GM23338 (cell line): ENCODE measurements around the gene ZNF592. TPM values are rescaled to one million over a fixed set of nuclear protein-coding genes. Genes with fewer than 3 reads are reported as not detected.

Source experiments
- ATAC-seq: fragments of 200-7000 bp; cut with Tn5 transposase; 3 replicates; pipeline ENCODE4 v1.9.1; 2020
- DNase-seq: peaks from one replicate; pipeline ENCODE4 v3.0.0-alpha.2; 2015; ENCODE audit warnings: low spot score
- H2AFZ ChIP-seq: fragments of 200-600 bp; sonication (generic); 2 replicates; pipeline ENCODE4 v1.8.0; 2016; ENCODE audit warnings: antibody characterized with exemption, mild to moderate bottlenecking, moderate library complexity
- H3F3A ChIP-seq: fragments of 200-600 bp; sonication (generic); replicated peaks from 2 replicates; pipeline ENCODE4 v1.8.0; 2017; ENCODE audit warnings: antibody characterized with exemption, mixed run types, low read depth
- H3K27ac ChIP-seq: fragments of 200-600 bp; sonication (generic); 2 replicates; pipeline ENCODE4 v1.6.1; 2016; ENCODE audit warnings: low read depth
- H3K27me3 ChIP-seq: fragments of 200-600 bp; sonication (generic); 2 replicates; pipeline ENCODE4 v1.8.0; 2016; ENCODE audit warnings: mild to moderate bottlenecking, mixed run types, moderate library complexity; ENCODE audit not compliant: insufficient read depth
- H3K36me3 ChIP-seq: fragments of 200-600 bp; sonication (generic); 2 replicates; pipeline ENCODE4 v1.8.0; 2016; ENCODE audit warnings: mild to moderate bottlenecking; ENCODE audit not compliant: insufficient read depth
- H3K4me1 ChIP-seq: fragments of 200-600 bp; sonication (generic); 2 replicates; pipeline ENCODE4 v1.8.0; 2016; ENCODE audit warnings: mild to moderate bottlenecking, moderate library complexity; ENCODE audit not compliant: insufficient read depth
- H3K4me2 ChIP-seq: fragments of 200-600 bp; sonication (generic); 2 replicates; pipeline ENCODE4 v1.7.1; 2017; ENCODE audit warnings: mixed run types
- H3K4me3 ChIP-seq: fragments of 200-600 bp; sonication (generic); 2 replicates; pipeline ENCODE4 v1.6.1; 2016; ENCODE audit warnings: mixed run types
- H3K79me2 ChIP-seq: fragments of 200-600 bp; sonication (generic); replicated peaks from 2 replicates; pipeline ENCODE4 v1.8.0; 2017; ENCODE audit warnings: mild to moderate bottlenecking; ENCODE audit not compliant: insufficient read depth
- H3K9me2 ChIP-seq: fragments of 200-600 bp; sonication (generic); 2 replicates; pipeline ENCODE4 v1.8.0; 2017; ENCODE audit not compliant: insufficient read depth
- H4K20me1 ChIP-seq: fragments of 200-600 bp; sonication (generic); replicated peaks from 2 replicates; pipeline ENCODE4 v1.8.0; 2017; ENCODE audit warnings: mild to moderate bottlenecking; ENCODE audit not compliant: insufficient read depth
- H3K27ac Mint-ChIP-seq: 2 replicates; pipeline ENCODE4 v1.8.0; 2020; ENCODE audit warnings: inconsistent platforms, mild to moderate bottlenecking, moderate library complexity, mixed read lengths
- H3K27me3 Mint-ChIP-seq: 3 replicates; pipeline ENCODE4 v1.8.0; 2022; ENCODE audit warnings: low read depth, mild to moderate bottlenecking, moderate library complexity, mixed read lengths, inconsistent platforms; ENCODE audit not compliant: insufficient read depth, poor library complexity
- H3K36me3 Mint-ChIP-seq: 3 replicates; pipeline ENCODE4 v1.8.0; 2021; ENCODE audit warnings: low read depth, mild to moderate bottlenecking, inconsistent platforms, moderate library complexity, mixed read lengths
- H3K4me1 Mint-ChIP-seq: 3 replicates; pipeline ENCODE4 v1.8.0; 2020; ENCODE audit warnings: mild to moderate bottlenecking, inconsistent platforms, mixed read lengths
- H3K4me3 Mint-ChIP-seq: 3 replicates; pipeline ENCODE4 v1.8.0; 2021; ENCODE audit warnings: moderate library complexity, mild to moderate bottlenecking, inconsistent platforms, mixed read lengths
- H3K9me3 Mint-ChIP-seq: 3 replicates; pipeline ENCODE4 v1.8.0; 2020; ENCODE audit warnings: moderate library complexity, mild to moderate bottlenecking, inconsistent platforms, mixed read lengths
- CTCF ChIP-seq, 2 experiments: fragments of 200-600 bp in 1 of 2; sonication (generic) in 1 of 2; conservative IDR thresholded peaks; 2 replicates each; pipeline versions ENCODE4 v1.5.1 to v1.6.1; 2016 to 2017; ENCODE audit warnings: antibody characterized with exemption in 2 of 2, low read depth in 2 of 2, mild to moderate bottlenecking in 2 of 2, moderate library complexity in 1 of 2
- ETS1 ChIP-seq: IDR thresholded peaks from 2 replicates; pipeline ENCODE4 v1.6.1; 2016; ENCODE audit warnings: antibody characterized with exemption
- EZH2 ChIP-seq: fragments of 200-600 bp; sonication (generic); IDR thresholded peaks from one replicate; pipeline ENCODE4 v1.8.0; 2017; ENCODE audit warnings: antibody characterized with exemption, mild to moderate bottlenecking, low read depth; ENCODE audit not compliant: unreplicated experiment
- JUNB ChIP-seq: IDR thresholded peaks from one replicate; pipeline ENCODE4 v1.6.1; 2016; ENCODE audit warnings: antibody characterized with exemption; ENCODE audit not compliant: unreplicated experiment
- NANOG ChIP-seq: IDR thresholded peaks from 2 replicates; pipeline ENCODE4 v1.6.1; 2016; ENCODE audit warnings: antibody characterized with exemption, borderline replicate concordance
- ZNF114 ChIP-seq: fragments of 250-450 bp; sonication (Bioruptor Pico); IDR thresholded peaks from 2 replicates; pipeline ENCODE4 v1.5.0; 2020; ENCODE audit warnings: mild to moderate bottlenecking, moderate library complexity
- polyA plus RNA-seq: library from polyadenylated mRNA; unstranded; fragments of >200 nt; fragmentation: Nextera tagmentation; extraction: Ambion mirVana; gene quantifications from 2 replicates; pipeline ENCODE4 v1.2.1, GENCODE V29; 2016
- total RNA-seq: library from RNA; depleted of rRNA; stranded (reverse); fragments of >200 nt; shearing (Covaris generic); gene quantifications from 2 replicates; pipeline ENCODE4 v1.2.3, GENCODE V29; 2014
- TF ChIP-seq, protein P1 (sequence below): fragments of 250-450 bp; sonication (Bioruptor Pico); IDR thresholded peaks from 2 replicates; pipeline ENCODE4 v1.5.0; 2020; ENCODE audit warnings: mild to moderate bottlenecking, moderate library complexity

Gene ZNF592
- total and polyA plus RNA-seq, 2 experiments from 2014 or later, result 4.4 to 21.4 TPM

DNA sequence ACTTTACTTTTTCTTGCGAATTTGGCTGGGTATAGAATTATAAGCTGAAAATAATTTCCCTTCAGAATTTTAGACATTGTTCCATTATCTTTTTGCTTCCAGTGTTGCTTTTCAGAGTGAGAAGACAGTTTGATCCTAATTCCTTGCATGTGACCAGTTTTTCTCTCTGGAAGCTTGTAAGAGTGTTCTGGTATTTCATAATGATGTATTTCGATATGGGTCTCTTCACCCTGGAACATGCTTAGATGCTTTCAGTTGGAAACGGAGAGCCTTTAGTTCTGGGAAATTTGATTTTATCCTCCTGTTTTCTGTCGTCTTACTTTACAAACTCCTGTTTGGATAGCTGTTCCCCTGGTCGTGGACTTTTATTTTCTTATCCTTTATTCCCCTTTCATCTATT is 82.6 kb downstream of the ZNF592 start:
- no peak for ATAC-seq
- H3K27ac Mint-ChIP-seq, result no peak overlapping the region
- no peaks in the 10 kb centered on the region for H4K20me1 ChIP-seq

More for the DNA sequence above, 82.6 kb downstream of the ZNF592 start:
- peaks cover 15% of the 10 kb centered on the region for H3K4me1 Mint-ChIP-seq
- no peaks in the 10 kb centered on the region for H3K79me2 ChIP-seq
- H3K9me2 ChIP-seq, result no peaks in the 10 kb centered on the region
- no peak for TF ChIP-seq EZH2
- TF ChIP-seq ZNF114 (CRISPR knock-in tag), result no peak
- no peak for TF ChIP-seq ETS1
- no peak for TF ChIP-seq NANOG
- no peak for TF ChIP-seq JUNB
- TF ChIP-seq, protein P1, sequence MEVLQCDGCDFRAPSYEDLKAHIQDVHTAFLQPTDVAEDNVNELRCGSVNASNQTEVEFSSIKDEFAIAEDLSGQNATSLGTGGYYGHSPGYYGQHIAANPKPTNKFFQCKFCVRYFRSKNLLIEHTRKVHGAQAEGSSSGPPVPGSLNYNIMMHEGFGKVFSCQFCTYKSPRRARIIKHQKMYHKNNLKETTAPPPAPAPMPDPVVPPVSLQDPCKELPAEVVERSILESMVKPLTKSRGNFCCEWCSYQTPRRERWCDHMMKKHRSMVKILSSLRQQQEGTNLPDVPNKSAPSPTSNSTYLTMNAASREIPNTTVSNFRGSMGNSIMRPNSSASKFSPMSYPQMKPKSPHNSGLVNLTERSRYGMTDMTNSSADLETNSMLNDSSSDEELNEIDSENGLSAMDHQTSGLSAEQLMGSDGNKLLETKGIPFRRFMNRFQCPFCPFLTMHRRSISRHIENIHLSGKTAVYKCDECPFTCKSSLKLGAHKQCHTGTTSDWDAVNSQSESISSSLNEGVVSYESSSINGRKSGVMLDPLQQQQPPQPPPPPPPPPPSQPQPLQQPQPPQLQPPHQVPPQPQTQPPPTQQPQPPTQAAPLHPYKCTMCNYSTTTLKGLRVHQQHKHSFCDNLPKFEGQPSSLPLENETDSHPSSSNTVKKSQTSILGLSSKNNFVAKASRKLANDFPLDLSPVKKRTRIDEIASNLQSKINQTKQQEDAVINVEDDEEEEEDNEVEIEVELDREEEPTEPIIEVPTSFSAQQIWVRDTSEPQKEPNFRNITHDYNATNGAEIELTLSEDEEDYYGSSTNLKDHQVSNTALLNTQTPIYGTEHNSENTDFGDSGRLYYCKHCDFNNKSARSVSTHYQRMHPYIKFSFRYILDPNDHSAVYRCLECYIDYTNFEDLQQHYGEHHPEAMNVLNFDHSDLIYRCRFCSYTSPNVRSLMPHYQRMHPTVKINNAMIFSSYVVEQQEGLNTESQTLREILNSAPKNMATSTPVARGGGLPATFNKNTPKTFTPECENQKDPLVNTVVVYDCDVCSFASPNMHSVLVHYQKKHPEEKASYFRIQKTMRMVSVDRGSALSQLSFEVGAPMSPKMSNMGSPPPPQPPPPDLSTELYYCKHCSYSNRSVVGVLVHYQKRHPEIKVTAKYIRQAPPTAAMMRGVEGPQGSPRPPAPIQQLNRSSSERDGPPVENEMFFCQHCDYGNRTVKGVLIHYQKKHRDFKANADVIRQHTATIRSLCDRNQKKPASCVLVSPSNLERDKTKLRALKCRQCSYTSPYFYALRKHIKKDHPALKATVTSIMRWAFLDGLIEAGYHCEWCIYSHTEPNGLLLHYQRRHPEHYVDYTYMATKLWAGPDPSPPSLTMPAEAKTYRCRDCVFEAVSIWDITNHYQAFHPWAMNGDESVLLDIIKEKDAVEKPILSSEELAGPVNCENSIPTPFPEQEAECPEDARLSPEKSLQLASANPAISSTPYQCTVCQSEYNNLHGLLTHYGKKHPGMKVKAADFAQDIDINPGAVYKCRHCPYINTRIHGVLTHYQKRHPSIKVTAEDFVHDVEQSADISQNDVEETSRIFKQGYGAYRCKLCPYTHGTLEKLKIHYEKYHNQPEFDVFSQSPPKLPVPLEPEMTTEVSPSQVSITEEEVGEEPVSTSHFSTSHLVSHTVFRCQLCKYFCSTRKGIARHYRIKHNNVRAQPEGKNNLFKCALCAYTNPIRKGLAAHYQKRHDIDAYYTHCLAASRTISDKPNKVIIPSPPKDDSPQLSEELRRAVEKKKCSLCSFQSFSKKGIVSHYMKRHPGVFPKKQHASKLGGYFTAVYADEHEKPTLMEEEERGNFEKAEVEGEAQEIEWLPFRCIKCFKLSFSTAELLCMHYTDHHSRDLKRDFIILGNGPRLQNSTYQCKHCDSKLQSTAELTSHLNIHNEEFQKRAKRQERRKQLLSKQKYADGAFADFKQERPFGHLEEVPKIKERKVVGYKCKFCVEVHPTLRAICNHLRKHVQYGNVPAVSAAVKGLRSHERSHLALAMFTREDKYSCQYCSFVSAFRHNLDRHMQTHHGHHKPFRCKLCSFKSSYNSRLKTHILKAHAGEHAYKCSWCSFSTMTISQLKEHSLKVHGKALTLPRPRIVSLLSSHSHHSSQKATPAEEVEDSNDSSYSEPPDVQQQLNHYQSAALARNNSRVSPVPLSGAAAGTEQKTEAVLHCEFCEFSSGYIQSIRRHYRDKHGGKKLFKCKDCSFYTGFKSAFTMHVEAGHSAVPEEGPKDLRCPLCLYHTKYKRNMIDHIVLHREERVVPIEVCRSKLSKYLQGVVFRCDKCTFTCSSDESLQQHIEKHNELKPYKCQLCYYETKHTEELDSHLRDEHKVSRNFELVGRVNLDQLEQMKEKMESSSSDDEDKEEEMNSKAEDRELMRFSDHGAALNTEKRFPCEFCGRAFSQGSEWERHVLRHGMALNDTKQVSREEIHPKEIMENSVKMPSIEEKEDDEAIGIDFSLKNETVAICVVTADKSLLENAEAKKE (CRISPR knock-in tag), result no peak
- TF ChIP-seq CTCF (conservative IDR thresholded peaks at IDR 0.05; ENCODE audit: low read depth in 2 of 2), result no peak
- H3K27me3 Mint-ChIP-seq, result no peaks in the 10 kb centered on the region
- H3F3A ChIP-seq, result no peaks in the 10 kb centered on the region
- H2AFZ ChIP-seq, result no peak overlapping the region
- H3K27me3 ChIP-seq, result no peaks in the 10 kb centered on the region
- no peaks in the 10 kb centered on the region; the same call in 1 of the 2 replicates for H3K4me1 ChIP-seq
- DNase-seq, result no peak
- no peak overlapping the region for H3K4me3 ChIP-seq
- 0 out of 2 replicates have a peak, but pooled peaks cover 6% of the 10 kb centered on the region for H3K36me3 ChIP-seq
- no peak overlapping the region for H3K4me2 ChIP-seq
- H3K4me3 Mint-ChIP-seq, result no peak overlapping the region
- H3K9me3 Mint-ChIP-seq, result no peaks in the 10 kb centered on the region
- H3K36me3 Mint-ChIP-seq, result no peaks in the 10 kb centered on the region; the same call in 2 of the 3 replicates
- H3K27ac ChIP-seq, result no peak overlapping the region
